GM12873 (cell line): ENCODE results near the gene MCTP2.

Source experiments
- TF ChIP-seq, protein P1 (sequence below): IDR thresholded peaks from 2 replicates; pipeline ENCODE4 v1.5.1; 2012; ENCODE audit warnings: low read depth, mild to moderate bottlenecking, moderate library complexity, low read length, control low read depth; ENCODE audit not compliant: insufficient read depth; ENCODE audit errors: missing control alignments

Gene MCTP2

DNA sequence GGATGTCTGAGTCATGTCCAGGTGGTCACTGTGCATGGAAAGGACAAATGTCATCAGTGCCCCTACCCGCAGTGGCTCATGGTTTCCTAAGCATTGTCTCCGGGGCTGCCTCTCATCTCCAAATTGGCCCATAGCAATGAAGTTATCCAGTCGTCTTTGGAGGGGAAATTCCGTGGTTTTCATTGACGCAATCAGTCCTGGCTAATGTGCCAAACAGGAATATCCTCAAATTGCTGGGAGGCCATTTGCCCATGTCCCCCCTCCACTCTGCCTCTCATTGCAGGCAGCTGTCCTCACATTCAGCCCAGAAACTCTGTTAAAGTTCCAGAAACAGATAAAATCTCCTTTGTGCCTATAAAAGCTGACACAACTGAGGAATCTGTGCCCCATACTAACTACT, 81.6 kb downstream of the MCTP2 start:
- TF ChIP-seq, protein P1, sequence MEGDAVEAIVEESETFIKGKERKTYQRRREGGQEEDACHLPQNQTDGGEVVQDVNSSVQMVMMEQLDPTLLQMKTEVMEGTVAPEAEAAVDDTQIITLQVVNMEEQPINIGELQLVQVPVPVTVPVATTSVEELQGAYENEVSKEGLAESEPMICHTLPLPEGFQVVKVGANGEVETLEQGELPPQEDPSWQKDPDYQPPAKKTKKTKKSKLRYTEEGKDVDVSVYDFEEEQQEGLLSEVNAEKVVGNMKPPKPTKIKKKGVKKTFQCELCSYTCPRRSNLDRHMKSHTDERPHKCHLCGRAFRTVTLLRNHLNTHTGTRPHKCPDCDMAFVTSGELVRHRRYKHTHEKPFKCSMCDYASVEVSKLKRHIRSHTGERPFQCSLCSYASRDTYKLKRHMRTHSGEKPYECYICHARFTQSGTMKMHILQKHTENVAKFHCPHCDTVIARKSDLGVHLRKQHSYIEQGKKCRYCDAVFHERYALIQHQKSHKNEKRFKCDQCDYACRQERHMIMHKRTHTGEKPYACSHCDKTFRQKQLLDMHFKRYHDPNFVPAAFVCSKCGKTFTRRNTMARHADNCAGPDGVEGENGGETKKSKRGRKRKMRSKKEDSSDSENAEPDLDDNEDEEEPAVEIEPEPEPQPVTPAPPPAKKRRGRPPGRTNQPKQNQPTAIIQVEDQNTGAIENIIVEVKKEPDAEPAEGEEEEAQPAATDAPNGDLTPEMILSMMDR: no peak

- TF ChIP-seq, protein P1: no peak
Measured at GRCh38 chr15:94314639-94315038, 83.3 kb downstream of the MCTP2 start.

DNA sequence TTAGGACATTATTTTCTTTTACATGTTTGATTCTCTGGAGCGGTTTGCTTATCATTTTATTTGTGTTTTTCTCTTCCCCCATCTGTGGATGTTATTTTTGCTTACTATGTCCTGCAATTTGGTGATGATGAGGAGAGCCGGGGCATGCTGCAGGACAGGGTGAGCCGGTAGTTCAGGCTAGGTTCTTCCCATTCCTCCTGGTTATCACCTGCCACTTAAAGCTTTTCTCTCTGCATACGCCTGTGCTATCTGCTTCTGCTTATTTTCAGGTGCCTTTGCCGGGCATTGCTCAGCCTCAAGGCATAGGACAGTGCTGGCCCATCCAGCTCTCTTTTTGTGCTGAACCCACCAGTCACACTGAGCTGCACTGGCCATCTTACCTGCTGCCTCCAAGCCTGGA, 85.8 kb downstream of the MCTP2 start:
- TF ChIP-seq, protein P1: no peak

DNA sequence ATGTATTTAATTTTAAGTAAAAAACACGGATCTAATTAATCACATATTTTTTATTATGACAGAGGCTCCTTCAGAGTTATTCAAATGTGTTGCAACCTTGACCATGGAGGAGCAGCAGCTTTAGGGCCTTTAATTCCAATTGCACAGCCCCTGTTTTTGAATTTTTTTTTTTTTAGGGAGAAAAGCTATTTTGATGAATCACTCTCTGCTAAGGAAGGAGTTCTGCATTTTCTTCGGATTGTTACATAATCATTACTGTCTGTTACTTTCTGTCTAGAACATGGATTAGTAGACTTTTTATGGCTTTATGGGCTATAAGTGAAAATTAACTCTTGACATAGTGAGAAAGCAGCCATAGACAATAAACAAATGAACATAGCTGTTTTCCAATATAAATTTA, 90.8 kb downstream of the MCTP2 start:
- TF ChIP-seq, protein P1: no peak

DNA sequence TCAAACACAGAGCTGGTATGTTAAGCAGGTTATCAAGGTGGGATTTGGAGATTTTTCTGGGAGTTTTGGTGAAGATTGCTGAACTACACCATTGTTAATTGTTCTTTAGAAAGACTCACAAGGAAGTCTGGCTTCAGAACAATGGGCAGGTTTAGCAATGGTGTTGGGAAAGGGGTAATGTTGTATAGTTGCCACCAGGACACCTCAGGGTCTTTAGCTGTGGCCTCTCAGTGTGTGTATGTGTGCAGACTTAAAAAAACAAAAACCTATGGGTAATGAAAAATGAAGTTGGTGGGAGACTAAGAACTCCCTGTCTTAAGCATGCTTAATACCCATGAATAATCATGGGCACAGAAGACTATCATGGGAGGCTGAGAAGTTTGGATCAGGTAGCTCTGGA, 91.7 kb downstream of the MCTP2 start:
- TF ChIP-seq, protein P1: no peak

DNA sequence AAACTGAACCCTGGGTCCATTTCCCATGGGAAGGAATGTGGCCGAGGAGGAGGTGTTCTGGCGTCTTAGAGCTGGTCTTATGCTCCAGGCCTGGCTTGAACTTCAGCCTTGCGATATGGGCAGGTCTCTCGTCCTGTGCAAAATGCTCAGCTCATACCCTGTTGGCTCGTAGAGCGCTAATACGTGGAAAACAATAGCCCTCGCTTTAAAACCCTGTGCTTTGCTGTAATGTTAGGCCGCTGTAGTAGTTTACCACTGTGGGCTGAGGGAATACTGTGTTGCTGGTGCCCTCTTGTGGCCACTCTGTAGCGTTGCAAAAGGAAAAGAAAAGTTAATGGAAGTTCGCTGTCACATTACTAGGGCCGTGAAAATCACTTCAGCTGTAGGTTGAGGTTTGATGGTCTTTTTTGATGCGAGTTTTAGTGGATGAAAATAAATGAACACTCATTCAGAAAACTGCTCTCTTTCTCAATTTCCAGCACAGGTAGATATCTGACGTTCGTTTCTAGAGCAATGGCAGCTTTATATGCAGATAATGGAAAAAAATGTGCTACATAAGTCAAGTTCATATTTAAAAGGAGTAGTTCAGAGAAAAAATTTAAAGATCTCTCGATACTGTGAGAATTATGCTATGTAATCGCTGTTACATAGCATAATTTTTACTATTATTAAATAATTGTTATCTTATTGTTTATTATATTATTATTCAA, 92.9 kb downstream of the MCTP2 start:
- TF ChIP-seq, protein P1: peak; percentile 86

GRCh38 chr15:94324835-94325767, 93.7 kb downstream of the MCTP2 start:
- TF ChIP-seq, protein P1: no peak
